ENCODE results near the gene ADPRHL1. TPM values are rescaled to one million over a fixed set of nuclear protein-coding genes. Genes with fewer than 3 reads are reported as not detected.

The ADPRHL1 gene
- total and polyA plus RNA-seq, 2 donors (not counting 1 experiment from before 2014, with no cell fraction given), result 0.28 to 1.3 TPM

DNA sequence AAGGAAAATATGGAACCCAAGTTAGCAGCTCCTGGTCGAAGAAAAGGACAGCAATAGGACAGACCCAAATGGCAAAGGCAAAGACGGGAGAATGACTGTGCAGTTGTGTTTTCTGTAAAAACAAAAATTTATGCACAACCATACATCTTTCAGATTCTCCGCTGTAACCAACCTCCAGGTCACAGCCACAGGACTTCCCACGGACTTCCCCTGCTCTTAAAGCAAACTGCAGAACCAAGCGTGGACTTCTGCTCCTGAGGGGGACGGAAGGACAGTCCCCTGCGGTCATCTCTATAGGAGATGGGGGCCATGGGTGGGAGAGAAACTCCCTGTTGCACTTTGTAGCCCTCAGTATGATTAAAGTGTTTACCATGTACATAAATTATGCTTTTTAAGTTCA, 91.9 kb downstream of the ADPRHL1 start:
- Mint-ChIP-seq H3K9me3 (ENCODE audit: insufficient read depth) (no peaks in the 10 kb centered on the region), H3K27me3 (peaks cover 28% of the 10 kb centered on the region), H3K4me1 (peaks cover 7% of the 10 kb centered on the region), H3K4me3 (no peak overlapping the region), H3K27ac (no peak overlapping the region)
- WGBS (ENCODE audit: insufficient coverage), result 0% methylated on average over 1 of the region's 7 CpGs
- Histone ChIP-seq H3K4me2 (replicated peaks; ENCODE audit: low read depth, low read length, poor library complexity, severe bottlenecking) (no peak overlapping the region), H3K79me2 (ENCODE audit: control insufficient read depth, insufficient read depth, low read length) (no peaks in the 10 kb centered on the region), H3K4me1 (ENCODE audit: control insufficient read depth in 2 of 2, insufficient read depth in 2 of 2, low read length in 2 of 2) (peaks cover 8 to 10% of the 10 kb centered on the region in 2 donors), H3K36me3 (replicated peaks in 1 of 2; ENCODE audit: control extremely low read depth in 1 of 2, control insufficient read depth in 1 of 2, extremely low read depth in 1 of 2, insufficient read depth in 2 of 2, low read length in 1 of 2) (no peaks in the 10 kb centered on the region), H4K20me1 (ENCODE audit: control insufficient read depth, insufficient read depth, low read length, poor library complexity, severe bottlenecking) (no peaks in the 10 kb centered on the region), H3K9ac (ENCODE audit: low read length) (no peak overlapping the region), H3K9me3 (ENCODE audit: control extremely low read depth in 1 of 3, control insufficient read depth in 2 of 3, insufficient read depth in 1 of 3, low read length in 2 of 3) (peaks cover 0 to 15% (median 0%) of the 10 kb centered on the region in 3 donors), H3K4me3 (ENCODE audit: control extremely low read depth in 1 of 5, extremely low read depth in 1 of 5, insufficient read depth in 1 of 5, low read depth in 2 of 5, low read length in 4 of 5) (no peak overlapping the region), H3K27ac (ENCODE audit: low read length in 2 of 2) (no peak overlapping the region), H2AFZ (ENCODE audit: insufficient read depth, low read depth, low read length, poor library complexity, severe bottlenecking) (no peak overlapping the region), H3K27me3 (replicated peaks in 1 of 4; ENCODE audit: control extremely low read depth in 1 of 4, control insufficient read depth in 3 of 4, insufficient read depth in 4 of 4, low read length in 3 of 4) (peaks cover 0 to 40% (median 20%) of the 10 kb centered on the region in 4 experiments)
- no peak for TF ChIP-seq EZH2 (IDR thresholded peaks at IDR 0.05; ENCODE audit: borderline replicate concordance, insufficient read depth, low read depth, low read length, poor library complexity, severe bottlenecking)
- TF ChIP-seq, protein P1, sequence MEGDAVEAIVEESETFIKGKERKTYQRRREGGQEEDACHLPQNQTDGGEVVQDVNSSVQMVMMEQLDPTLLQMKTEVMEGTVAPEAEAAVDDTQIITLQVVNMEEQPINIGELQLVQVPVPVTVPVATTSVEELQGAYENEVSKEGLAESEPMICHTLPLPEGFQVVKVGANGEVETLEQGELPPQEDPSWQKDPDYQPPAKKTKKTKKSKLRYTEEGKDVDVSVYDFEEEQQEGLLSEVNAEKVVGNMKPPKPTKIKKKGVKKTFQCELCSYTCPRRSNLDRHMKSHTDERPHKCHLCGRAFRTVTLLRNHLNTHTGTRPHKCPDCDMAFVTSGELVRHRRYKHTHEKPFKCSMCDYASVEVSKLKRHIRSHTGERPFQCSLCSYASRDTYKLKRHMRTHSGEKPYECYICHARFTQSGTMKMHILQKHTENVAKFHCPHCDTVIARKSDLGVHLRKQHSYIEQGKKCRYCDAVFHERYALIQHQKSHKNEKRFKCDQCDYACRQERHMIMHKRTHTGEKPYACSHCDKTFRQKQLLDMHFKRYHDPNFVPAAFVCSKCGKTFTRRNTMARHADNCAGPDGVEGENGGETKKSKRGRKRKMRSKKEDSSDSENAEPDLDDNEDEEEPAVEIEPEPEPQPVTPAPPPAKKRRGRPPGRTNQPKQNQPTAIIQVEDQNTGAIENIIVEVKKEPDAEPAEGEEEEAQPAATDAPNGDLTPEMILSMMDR (IDR thresholded peaks at IDR 0.05), result no peak
- ATAC-seq (ENCODE audit: low read depth) (no peak), DNase-seq (no peak)
- POLR2A ChIA-PET, result no interaction called here
- CTCF ChIA-PET, result no interaction called here
- intact Hi-C loops (cut with micrococcal nuclease), result no loop called here

DNA sequence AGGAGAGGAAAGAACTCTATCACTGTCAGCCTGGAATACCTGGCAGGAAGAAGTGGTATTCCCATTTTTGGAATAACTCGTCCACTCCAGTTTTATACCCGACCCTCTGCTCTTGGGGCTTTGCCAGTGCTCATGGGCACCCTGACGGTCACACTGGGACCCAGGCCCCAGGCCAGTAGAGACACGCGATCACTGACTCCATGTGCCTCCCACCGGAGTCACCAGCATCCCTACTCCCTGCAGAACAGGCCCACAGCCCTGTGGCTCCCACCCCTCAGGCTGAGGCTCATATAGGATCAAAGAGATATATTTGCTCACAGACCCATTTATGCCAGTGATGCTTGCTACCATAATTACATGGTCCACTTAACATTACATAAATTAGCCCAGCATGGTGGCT, 92.8 kb downstream of the ADPRHL1 start:
- Mint-ChIP-seq H3K27me3 (peaks cover 26% of the 10 kb centered on the region), H3K4me1 (peaks cover 7% of the 10 kb centered on the region), H3K27ac (no peak overlapping the region), H3K9me3 (ENCODE audit: insufficient read depth) (no peaks in the 10 kb centered on the region), H3K4me3 (no peak overlapping the region)
- Histone ChIP-seq H3K9me3 (ENCODE audit: control extremely low read depth in 1 of 3, control insufficient read depth in 2 of 3, insufficient read depth in 1 of 3, low read length in 2 of 3) (peaks cover 0 to 15% (median 0%) of the 10 kb centered on the region in 3 donors), H3K27ac (ENCODE audit: low read length in 2 of 2) (no peak overlapping the region), H3K4me3 (ENCODE audit: control extremely low read depth in 1 of 5, extremely low read depth in 1 of 5, insufficient read depth in 1 of 5, low read depth in 2 of 5, low read length in 4 of 5) (no peak overlapping the region), H3K27me3 (replicated peaks in 1 of 4; ENCODE audit: control extremely low read depth in 1 of 4, control insufficient read depth in 3 of 4, insufficient read depth in 4 of 4, low read length in 3 of 4) (peaks cover 0 to 33% (median 19%) of the 10 kb centered on the region in 4 experiments), H3K79me2 (ENCODE audit: control insufficient read depth, insufficient read depth, low read length) (no peaks in the 10 kb centered on the region), H4K20me1 (ENCODE audit: control insufficient read depth, insufficient read depth, low read length, poor library complexity, severe bottlenecking) (no peaks in the 10 kb centered on the region), H3K9ac (ENCODE audit: low read length) (no peak overlapping the region), H3K4me1 (ENCODE audit: control insufficient read depth in 2 of 2, insufficient read depth in 2 of 2, low read length in 2 of 2) (peaks cover 8 to 10% of the 10 kb centered on the region in 2 donors), H2AFZ (ENCODE audit: insufficient read depth, low read depth, low read length, poor library complexity, severe bottlenecking) (no peak overlapping the region), H3K36me3 (replicated peaks in 1 of 2; ENCODE audit: control extremely low read depth in 1 of 2, control insufficient read depth in 1 of 2, extremely low read depth in 1 of 2, insufficient read depth in 2 of 2, low read length in 1 of 2) (no peaks in the 10 kb centered on the region), H3K4me2 (replicated peaks; ENCODE audit: low read depth, low read length, poor library complexity, severe bottlenecking) (no peak overlapping the region)
- ATAC-seq (ENCODE audit: low read depth) (no peak), DNase-seq (no peak)
- ChIA-PET CTCF (no interaction called here), POLR2A (no interaction called here)
- TF ChIP-seq, protein P1 (IDR thresholded peaks at IDR 0.05), result no peak
- no peak for TF ChIP-seq EZH2 (IDR thresholded peaks at IDR 0.05; ENCODE audit: borderline replicate concordance, insufficient read depth, low read depth, low read length, poor library complexity, severe bottlenecking)
- WGBS (ENCODE audit: insufficient coverage), result 98% methylated on average over 6 of the region's 6 CpGs
- intact Hi-C loops (cut with micrococcal nuclease), result no loop called here
